Measurements from ENCODE around the gene RFT1. TPM values are rescaled to one million over a fixed set of nuclear protein-coding genes. Genes with fewer than 3 reads are reported as not detected.

Gene RFT1
- total and polyA plus RNA-seq, 2 donors (not counting 3 experiments of a cell fraction or from before 2014, with no cell fraction given) = 29.8 to 39.9 TPM

- Histone ChIP-seq H3K9me1 (replicated peaks; ENCODE audit: control insufficient read depth, extremely low read depth, insufficient read depth, low read length) (no peaks in the 10 kb centered on the region), H3K36me3 (ENCODE audit: control insufficient read depth in 2 of 2, extremely low read depth in 1 of 2, insufficient read depth in 2 of 2, low read length in 2 of 2) (no peaks in the 10 kb centered on the region), H3K4me3 (replicated peaks in 1 of 3; ENCODE audit: insufficient read depth in 1 of 3, low read depth in 1 of 3, low read length in 3 of 3) (no peak overlapping the region), H3K4me2 (ENCODE audit: insufficient read depth, low read length) (no peak overlapping the region), H3K4me1 (ENCODE audit: control insufficient read depth, extremely low read depth, insufficient read depth, low read length) (no peaks in the 10 kb centered on the region), H3K9me3 (replicated peaks; ENCODE audit: control insufficient read depth, insufficient read depth, low read length) (no peaks in the 10 kb centered on the region), H3K79me2 (ENCODE audit: control insufficient read depth, insufficient read depth, low read length) (no peaks in the 10 kb centered on the region), H2AFZ (ENCODE audit: low read depth, low read length) (no peak overlapping the region), H3K27me3 (ENCODE audit: control insufficient read depth in 2 of 2, insufficient read depth in 2 of 2, low read length in 2 of 2) (no peaks in the 10 kb centered on the region), H4K20me1 (replicated peaks; ENCODE audit: control insufficient read depth, extremely low read depth, insufficient read depth, low read length) (no peaks in the 10 kb centered on the region), H3K9ac (replicated peaks; ENCODE audit: extremely low read depth, insufficient read depth, low read length) (no peak overlapping the region), H3K27ac (ENCODE audit: insufficient read depth, low read depth, low read length) (no peak overlapping the region)
- BruUV-seq (replicated peaks) = no TSS peak
- TF ChIP-seq POLR2A (IDR thresholded peaks at IDR 0.05; ENCODE audit: low read depth, low read length) (no peak), POLR2AphosphoS5 (IDR thresholded peaks at IDR 0.05; ENCODE audit: insufficient read depth, low read depth, low read length) (no peak), JUN (IDR thresholded peaks at IDR 0.05; ENCODE audit: borderline replicate concordance, insufficient read depth, insufficient read length, low read depth) (no peak), CTCF (IDR thresholded peaks at IDR 0.05; ENCODE audit: extremely low read depth in 1 of 2, insufficient read depth in 1 of 2, low read depth in 1 of 2, low read length in 2 of 2) (no peak), MAX (IDR thresholded peaks at IDR 0.05; ENCODE audit: insufficient read depth, insufficient read length) (no peak), GATA2 (IDR thresholded peaks at IDR 0.05; ENCODE audit: insufficient read depth, insufficient read length, low read depth, low read length) (no peak), FOS (IDR thresholded peaks at IDR 0.05; ENCODE audit: borderline replicate concordance, insufficient read depth, low read length) (no peak), EZH2 (IDR thresholded peaks at IDR 0.05; ENCODE audit: borderline replicate concordance, low read depth, low read length, severe bottlenecking) (no peak), MYC (IDR thresholded peaks at IDR 0.05; ENCODE audit: low read depth, low read length) (no peak)
- ChIA-PET POLR2A (no interaction called here), CTCF (interaction anchor here (5.1 to 8.0 kb wide), 2 partner anchors 22 to 60 kb away, joined by 34 to 199 read pairs; partner anchors contain the start of gene PRKCD)
- intact Hi-C loops (cut with micrococcal nuclease) = no loop called here
- FAIRE-seq (no peak), DNase-seq (ENCODE audit: low read depth, low spot score) (no peak)
- dilution Hi-C loops (cut with MboI; ENCODE audit: extremely low pct_ligation_motif_present, low sequenced_read_pairs) = no loop called here
Observed at GRCh38 chr3:53137835-53138446, 7.7 kb upstream of the RFT1 start.
